HUES6 (cell line): ENCODE data around the gene RPS19.

ENCODE experiments used
- H3K27ac ChIP-seq: 2 replicates; pipeline ENCODE4 v1.7.0; 2013; ENCODE audit warnings: low read depth, mild to moderate bottlenecking, low read length, inconsistent platforms
- H3K27me3 ChIP-seq: 2 replicates; pipeline ENCODE4 v1.6.1; 2013; ENCODE audit warnings: low read length; ENCODE audit not compliant: control insufficient read depth, insufficient read depth
- H3K36me3 ChIP-seq: 2 replicates; pipeline ENCODE4 v1.6.1; 2013; ENCODE audit warnings: low read length; ENCODE audit not compliant: control insufficient read depth, insufficient read depth
- H3K4me1 ChIP-seq: 2 replicates; pipeline ENCODE4 v1.6.1; 2013; ENCODE audit warnings: low read length; ENCODE audit not compliant: control insufficient read depth, insufficient read depth
- H3K4me3 ChIP-seq: 2 replicates; pipeline ENCODE4 v1.5.1; 2013; ENCODE audit warnings: low read depth, low read length
- H3K9ac ChIP-seq: one replicate; pipeline ENCODE4 v1.6.1; 2013; ENCODE audit warnings: mild to moderate bottlenecking, low read length
- H3K9me3 ChIP-seq: 2 replicates; pipeline ENCODE4 v1.6.1; 2013; ENCODE audit warnings: low read depth, low read length; ENCODE audit not compliant: control insufficient read depth, insufficient read depth

The RPS19 gene

DNA sequence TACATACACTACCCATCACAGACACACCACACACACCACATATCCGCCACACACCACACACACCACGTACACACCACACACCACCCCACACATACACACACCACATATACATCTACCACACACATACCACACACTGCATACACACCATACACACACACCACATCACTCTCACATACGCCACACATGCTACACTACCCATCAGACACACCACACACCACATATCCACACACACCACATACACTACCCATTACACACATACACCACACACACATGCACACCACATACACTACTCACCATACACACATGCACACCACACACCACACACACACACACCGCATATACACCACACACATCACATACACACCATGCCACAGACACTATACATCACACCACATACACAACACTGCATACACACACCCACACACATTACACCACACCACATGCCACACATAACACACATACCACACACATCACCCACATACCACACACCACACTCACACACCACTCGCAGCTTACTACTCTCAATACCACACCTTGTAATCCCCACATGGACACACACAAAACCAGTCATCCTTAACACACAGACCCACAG, 58.7 kb downstream of the RPS19 start:
- Histone ChIP-seq H3K27ac (no peak overlapping the region), H3K4me3 (no peak overlapping the region), H3K36me3 (no peaks in the 10 kb centered on the region), H3K9me3 (no peaks in the 10 kb centered on the region), H3K9ac (no peak overlapping the region), H3K27me3 (peaks cover 98% of the 10 kb centered on the region), H3K4me1 (peaks cover 16% of the 10 kb centered on the region; the same call in 1 of the 2 replicates)

DNA sequence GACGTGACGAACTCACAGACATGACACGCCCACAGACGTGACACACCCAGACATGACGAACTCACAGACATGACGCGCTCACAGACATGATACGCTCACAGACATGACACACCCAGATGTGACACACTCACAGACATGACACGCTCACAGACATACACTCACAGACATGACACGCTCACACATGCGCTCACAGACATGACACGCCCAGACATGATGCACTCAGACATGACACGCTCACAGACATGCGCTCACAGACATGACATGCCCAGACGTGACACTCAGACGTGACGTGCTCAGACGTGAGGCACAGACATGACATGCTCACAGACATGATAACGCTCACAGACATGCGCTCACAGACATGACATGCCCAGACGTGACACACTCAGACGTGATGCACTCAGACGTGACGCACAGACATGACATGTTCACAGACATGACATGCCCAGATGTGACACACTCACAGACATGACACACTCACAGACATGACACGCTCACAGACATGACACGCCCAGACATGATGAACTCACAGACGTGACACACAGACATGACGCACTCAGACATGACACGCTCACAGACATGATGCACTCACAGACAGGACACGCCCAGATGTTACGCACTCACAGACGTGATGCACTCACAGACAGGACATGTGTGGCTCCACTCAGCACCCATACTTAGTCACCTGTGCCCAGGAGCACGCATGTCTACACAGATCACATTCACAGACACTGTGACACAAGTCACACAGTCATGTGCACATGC, 60.1 kb downstream of the RPS19 start:
- Histone ChIP-seq H3K4me1 (peaks cover 15% of the 10 kb centered on the region; the same call in 1 of the 2 replicates), H3K27me3 (peaks cover 97% of the 10 kb centered on the region), H3K27ac (no peak overlapping the region), H3K9ac (no peak overlapping the region), H3K36me3 (no peaks in the 10 kb centered on the region), H3K9me3 (no peaks in the 10 kb centered on the region), H3K4me3 (no peak overlapping the region)

- H3K36me3 ChIP-seq: no peaks in the 10 kb centered on the region
- H3K4me1 ChIP-seq: peaks cover 11% of the 10 kb centered on the region; the same call in 1 of the 2 replicates
- peaks cover 97% of the 10 kb centered on the region for H3K27me3 ChIP-seq
- no peak overlapping the region for H3K9ac ChIP-seq
- no peak overlapping the region for H3K4me3 ChIP-seq
- no peak overlapping the region for H3K27ac ChIP-seq
- H3K9me3 ChIP-seq: no peaks in the 10 kb centered on the region
Observed at GRCh38 chr19:41920882-41921576, 61.0 kb downstream of the RPS19 start.

DNA sequence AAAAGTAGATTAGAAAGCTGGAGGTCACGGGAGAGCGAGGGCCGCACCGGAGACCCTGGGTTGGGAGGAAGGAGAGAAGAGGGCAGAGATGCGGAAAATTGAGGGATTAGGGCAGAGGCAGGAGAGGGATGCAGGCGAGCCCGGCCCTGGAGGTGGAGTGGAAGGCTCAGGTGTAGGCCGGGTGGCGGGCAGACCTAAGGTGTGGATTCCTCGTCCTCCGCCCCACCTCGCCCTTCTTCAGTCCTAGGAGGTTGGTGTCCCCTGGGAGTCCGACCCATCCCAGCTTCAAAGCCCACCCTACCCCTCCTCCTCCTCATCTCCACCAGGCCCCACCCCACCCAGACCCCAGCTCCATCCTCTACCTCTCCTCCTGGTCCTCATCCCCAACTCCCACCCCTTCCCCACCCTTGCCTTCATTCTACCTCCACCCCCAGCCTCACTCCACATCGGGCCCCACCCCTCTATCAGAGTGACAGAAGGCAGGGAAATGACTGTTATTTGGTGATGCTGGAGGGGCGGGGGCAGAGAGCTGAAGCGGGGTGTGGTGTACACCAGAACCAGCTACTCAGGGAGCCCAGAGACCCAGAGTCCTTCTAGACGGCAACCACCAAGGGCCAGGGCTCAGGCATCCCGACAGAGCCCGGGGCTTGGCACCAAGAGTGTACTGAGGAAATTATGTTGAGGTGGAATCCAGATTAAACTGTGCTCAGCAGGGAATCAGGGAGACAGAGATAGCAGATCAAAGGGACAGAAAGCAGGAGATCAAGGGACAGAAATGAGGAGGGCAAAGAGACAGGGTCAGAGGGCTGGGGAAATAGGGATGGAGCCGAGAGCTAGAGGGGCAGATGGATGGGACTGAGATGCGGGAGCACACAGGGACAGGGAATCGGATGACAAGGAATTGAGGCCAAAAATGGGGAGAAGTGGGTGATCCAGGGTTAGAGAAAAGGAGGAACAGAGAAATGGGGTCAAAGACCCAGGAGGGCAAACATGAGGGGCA, 61.8 kb downstream of the RPS19 start:
- no peaks in the 10 kb centered on the region for H3K9me3 ChIP-seq
- H3K9ac ChIP-seq: no peak overlapping the region
- peaks cover 11% of the 10 kb centered on the region; the same call in 1 of the 2 replicates for H3K4me1 ChIP-seq
- H3K27me3 ChIP-seq: peaks cover 97% of the 10 kb centered on the region
- H3K4me3 ChIP-seq: peak overlapping the region; percentile 1; the same call in 1 of the 2 replicates
- no peaks in the 10 kb centered on the region for H3K36me3 ChIP-seq
- no peak overlapping the region for H3K27ac ChIP-seq
